IPS DF 19.7 (cell line): ENCODE results near the gene PIGK.

Source experiments
- DNase-seq: peaks from one replicate; pipeline ENCODE4 v3.0.0-alpha.2; 2013; ENCODE audit warnings: low read depth, low spot score

The PIGK gene

GRCh38 chr1:77039111-77039510 lies 180.1 kb downstream of the PIGK start:
- DNase-seq, result no peak
